OCI-LY1 (cell line): ENCODE results near the gene SUGCT.

Experiments used
- H2AFZ ChIP-seq: fragments of 200-600 bp; sonication (generic), shearing (Covaris generic); 2 replicates; pipeline ENCODE4 v1.6.0; 2014; ENCODE audit warnings: antibody characterized with exemption, mild to moderate bottlenecking, low read length
- H3F3A ChIP-seq: fragments of 200-600 bp; sonication (generic), shearing (Covaris generic); 2 replicates; pipeline ENCODE4 v1.6.0; 2014; ENCODE audit warnings: mild to moderate bottlenecking, antibody characterized with exemption, low read length, moderate library complexity; ENCODE audit not compliant: insufficient read depth
- H3K27ac ChIP-seq: fragments of 200-600 bp; sonication (generic); 2 replicates; pipeline ENCODE4 v1.5.1; 2014; ENCODE audit warnings: low read length, mixed run types, mild to moderate bottlenecking, low read depth; ENCODE audit not compliant: poor library complexity, severe bottlenecking
- H3K27me3 ChIP-seq: fragments of 200-600 bp; sonication (generic); 2 replicates; pipeline ENCODE4 v1.6.0; 2014; ENCODE audit warnings: antibody characterized with exemption, mild to moderate bottlenecking, low read length, moderate library complexity; ENCODE audit not compliant: insufficient read depth
- H3K36me3 ChIP-seq: fragments of 200-600 bp; sonication (generic); 2 replicates; pipeline ENCODE4 v1.6.1; 2014; ENCODE audit warnings: mild to moderate bottlenecking, antibody characterized with exemption, low read length, moderate library complexity, mixed read lengths; ENCODE audit not compliant: insufficient read depth
- H3K4me1 ChIP-seq: fragments of 200-600 bp; sonication (generic); 2 replicates; pipeline ENCODE4 v1.5.1; 2014; ENCODE audit warnings: mild to moderate bottlenecking, low read length, moderate library complexity; ENCODE audit not compliant: insufficient read depth, severe bottlenecking
- H3K4me2 ChIP-seq: fragments of 200-600 bp; sonication (generic), shearing (Covaris generic); 2 replicates; pipeline ENCODE4 v1.6.1; 2014; ENCODE audit warnings: low read length
- H3K4me3 ChIP-seq: fragments of 200-600 bp; sonication (generic); 2 replicates; pipeline ENCODE4 v1.5.1; 2014; ENCODE audit warnings: low read length, low read depth, mild to moderate bottlenecking, mixed read lengths; ENCODE audit not compliant: poor library complexity, severe bottlenecking
- H3K79me2 ChIP-seq: fragments of 200-600 bp; shearing (Covaris generic); 2 replicates; pipeline ENCODE4 v1.6.1; 2016; ENCODE audit warnings: mixed run types, low read length, mixed read lengths; ENCODE audit not compliant: insufficient read depth
- H3K9ac ChIP-seq: fragments of 200-600 bp; sonication (generic), shearing (Covaris generic); 2 replicates; pipeline ENCODE4 v1.6.1; 2014; ENCODE audit warnings: mild to moderate bottlenecking, low read length, mixed read lengths
- H3K9me2 ChIP-seq: fragments of 200-600 bp; sonication (generic), shearing (Covaris generic); 2 replicates; pipeline ENCODE4 v1.6.1; 2014; ENCODE audit warnings: low read depth, mild to moderate bottlenecking, low read length, mixed read lengths
- H3K9me3 ChIP-seq: fragments of 200-600 bp; shearing (Covaris generic); 2 replicates; pipeline ENCODE4 v1.6.1; 2014; ENCODE audit warnings: low read length, mixed read lengths
- H4K20me1 ChIP-seq: fragments of 200-600 bp; sonication (generic), shearing (Covaris generic); 2 replicates; pipeline ENCODE4 v1.6.0; 2016; ENCODE audit warnings: mild to moderate bottlenecking, low read length; ENCODE audit not compliant: insufficient read depth
- CTCF ChIP-seq: fragments of 200-600 bp; sonication (generic), shearing (Covaris generic); IDR thresholded peaks from 2 replicates; pipeline ENCODE4 v1.5.1; 2017; ENCODE audit warnings: mild to moderate bottlenecking, antibody characterized with exemption, low read length, moderate library complexity, mixed read lengths
- EZH2 ChIP-seq: fragments of 200-600 bp; sonication (generic), shearing (Covaris generic); IDR thresholded peaks from 2 replicates; pipeline ENCODE4 v1.8.0; 2017; ENCODE audit warnings: borderline replicate concordance, mixed run types, mild to moderate bottlenecking, antibody characterized with exemption, low read length, moderate library complexity, mixed read lengths

The SUGCT gene

GRCh38 chr7:40341836-40342235 is 207.0 kb downstream of the SUGCT start:
- Histone ChIP-seq H2AFZ (no peak overlapping the region), H3K4me2 (no peak overlapping the region), H3K36me3 (no peaks in the 10 kb centered on the region), H3K27ac (no peak overlapping the region), H3K9ac (no peak overlapping the region), H3K9me3 (no peaks in the 10 kb centered on the region), H3K4me1 (no peaks in the 10 kb centered on the region), H3K9me2 (no peaks in the 10 kb centered on the region), H4K20me1 (no peaks in the 10 kb centered on the region), H3K79me2 (no peaks in the 10 kb centered on the region), H3K4me3 (no peak overlapping the region), H3K27me3 (no peaks in the 10 kb centered on the region), H3F3A (no peaks in the 10 kb centered on the region)
- no peak for TF ChIP-seq CTCF
- TF ChIP-seq EZH2, result no peak

GRCh38 chr7:40346554-40346953 is 211.7 kb downstream of the SUGCT start:
- H3K27me3 ChIP-seq, result no peaks in the 10 kb centered on the region
- no peak overlapping the region for H3K4me2 ChIP-seq
- H3K9me2 ChIP-seq, result no peaks in the 10 kb centered on the region
- H2AFZ ChIP-seq, result no peak overlapping the region
- H3K36me3 ChIP-seq, result no peaks in the 10 kb centered on the region
- H3K4me3 ChIP-seq, result no peak overlapping the region
- TF ChIP-seq CTCF (no peak), EZH2 (no peak)
- no peaks in the 10 kb centered on the region for H3K79me2 ChIP-seq
- H3K9ac ChIP-seq, result no peak overlapping the region
- no peaks in the 10 kb centered on the region for H3K4me1 ChIP-seq
- no peaks in the 10 kb centered on the region for H4K20me1 ChIP-seq
- H3K27ac ChIP-seq, result no peak overlapping the region
- H3K9me3 ChIP-seq, result no peaks in the 10 kb centered on the region
- no peaks in the 10 kb centered on the region for H3F3A ChIP-seq

- Histone ChIP-seq H3K4me2 (no peak overlapping the region), H3K9me3 (no peaks in the 10 kb centered on the region)
Measured at GRCh38 chr7:40348126-40348728, 213.4 kb downstream of the SUGCT start.

More at GRCh38 chr7:40348126-40348728, 213.4 kb downstream of the SUGCT start:
- Histone ChIP-seq H3K79me2 (no peaks in the 10 kb centered on the region), H4K20me1 (no peaks in the 10 kb centered on the region), H3K4me1 (no peaks in the 10 kb centered on the region), H3K27me3 (no peaks in the 10 kb centered on the region), H3K4me3 (no peak overlapping the region), H3K36me3 (no peaks in the 10 kb centered on the region), H3K9ac (no peak overlapping the region), H3K27ac (no peak overlapping the region), H3K9me2 (no peaks in the 10 kb centered on the region), H3F3A (no peaks in the 10 kb centered on the region), H2AFZ (no peak overlapping the region)
- no peak for TF ChIP-seq EZH2
- no peak for TF ChIP-seq CTCF
